Activated T-helper 1 cell treated with anti-CD3 and anti-CD28 coated beads, Interleukin-12 subunit alpha, Interleukin-12 subunit beta, Interleukin-2, Interleukin-4 antibody, amounts not matched to agents 30 ng/mL and 10 ng/mL and 1 ng/mL, durations not matched to agents 14 hours and 24 hours and 36 hours (primary cell): ENCODE results near the gene GINS3. TPM values are rescaled to one million over a fixed set of nuclear protein-coding genes. Genes with fewer than 3 reads are reported as not detected.
"Not testable (repeated sequence)": the region's sequence is repeated elsewhere in the genome, so short reads cannot be mapped to it uniquely, and the experiment has no call there.

Source experiments
- DNase-seq: peaks from one replicate; pipeline ENCODE4 v3.0.0; 2021; ENCODE audit warnings: low spot score
- H3K27ac Mint-ChIP-seq: one replicate; pipeline ENCODE4 v1.8.0; 2021; ENCODE audit warnings: mild to moderate bottlenecking, mixed read lengths
- H3K27me3 Mint-ChIP-seq: one replicate; pipeline ENCODE4 v1.8.0; 2022; ENCODE audit warnings: mild to moderate bottlenecking, moderate library complexity, mixed read lengths; ENCODE audit not compliant: insufficient read depth
- H3K36me3 Mint-ChIP-seq: one replicate; pipeline ENCODE4 v1.8.0; 2021; ENCODE audit warnings: low read depth, mixed read lengths
- H3K4me1 Mint-ChIP-seq: one replicate; pipeline ENCODE4 v1.8.0; 2021; ENCODE audit warnings: low read depth, mixed read lengths
- H3K4me3 Mint-ChIP-seq: one replicate; pipeline ENCODE4 v1.8.0; 2021; ENCODE audit warnings: mild to moderate bottlenecking, moderate library complexity, mixed read lengths
- H3K9me3 Mint-ChIP-seq: one replicate; pipeline ENCODE4 v1.8.0; 2021; ENCODE audit warnings: mixed read lengths
- intact Hi-C: fragments of 100-400 bp; cut with micrococcal nuclease; formaldehyde crosslinking; loops from one replicate; pipeline ENCODE4 v1.15.1; 2024
- total RNA-seq: library from RNA; stranded (reverse); gene quantifications from 2 replicates; pipeline ENCODE4 v1.2.3, GENCODE V29; 2022

The GINS3 gene
- total RNA-seq, 1 donor from 2014 or later, result 25.3 TPM

DNA sequence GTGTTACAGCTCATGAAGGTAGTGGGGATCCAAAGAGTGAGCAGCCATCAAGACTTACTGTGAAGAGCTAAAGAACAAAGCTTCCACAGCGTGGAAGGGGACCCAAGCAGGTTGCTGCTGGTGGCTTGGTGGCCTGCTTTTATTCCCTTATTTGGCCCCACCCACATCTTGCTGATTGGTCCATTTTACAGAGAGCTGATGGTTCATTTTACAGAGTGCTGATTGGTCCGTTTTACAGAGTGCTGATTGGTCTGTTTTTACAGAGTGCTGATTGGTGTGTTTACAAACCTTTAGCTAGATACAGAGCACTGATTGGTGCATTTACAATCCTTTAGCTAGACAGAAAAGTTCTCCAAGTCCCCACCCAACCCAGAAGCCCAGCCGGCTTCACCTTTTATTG is 9.0 kb downstream of the GINS3 start:
- H3K9me3 Mint-ChIP-seq, H3K4me3 Mint-ChIP-seq, intact Hi-C loops, H3K27me3 Mint-ChIP-seq, H3K27ac Mint-ChIP-seq, H3K4me1 Mint-ChIP-seq, DNase-seq: not testable (repeated sequence)
- H3K36me3 Mint-ChIP-seq, result peaks cover 12% of the 10 kb centered on the region

DNA sequence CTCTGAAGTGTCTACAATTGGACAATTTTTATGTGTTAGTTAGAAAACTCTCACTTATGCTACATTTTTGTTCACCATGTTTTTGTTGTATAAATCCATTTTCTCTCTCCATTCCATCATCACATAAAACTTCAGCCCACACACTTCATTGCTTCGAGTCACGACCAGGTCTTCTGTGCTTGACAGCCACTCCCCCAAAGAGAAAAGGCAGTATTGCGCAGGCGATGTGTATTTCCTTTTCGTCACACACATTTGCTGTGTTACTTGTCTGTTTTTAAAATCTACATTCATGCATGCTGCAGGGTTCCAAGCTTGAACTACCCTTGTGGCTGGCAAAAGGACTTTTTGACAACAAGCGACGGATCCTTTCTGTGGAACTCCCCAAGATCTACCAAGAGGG is 10.5 kb downstream of the GINS3 start:
- H3K4me3 Mint-ChIP-seq, result no peak overlapping the region
- H3K9me3 Mint-ChIP-seq, result no peaks in the 10 kb centered on the region
- H3K4me1 Mint-ChIP-seq, result no peaks in the 10 kb centered on the region
- DNase-seq, result no peak
- no peak overlapping the region for H3K27ac Mint-ChIP-seq
- intact Hi-C loops, result no loop called here
- H3K36me3 Mint-ChIP-seq, result peaks cover 13% of the 10 kb centered on the region
- no peaks in the 10 kb centered on the region for H3K27me3 Mint-ChIP-seq

DNA sequence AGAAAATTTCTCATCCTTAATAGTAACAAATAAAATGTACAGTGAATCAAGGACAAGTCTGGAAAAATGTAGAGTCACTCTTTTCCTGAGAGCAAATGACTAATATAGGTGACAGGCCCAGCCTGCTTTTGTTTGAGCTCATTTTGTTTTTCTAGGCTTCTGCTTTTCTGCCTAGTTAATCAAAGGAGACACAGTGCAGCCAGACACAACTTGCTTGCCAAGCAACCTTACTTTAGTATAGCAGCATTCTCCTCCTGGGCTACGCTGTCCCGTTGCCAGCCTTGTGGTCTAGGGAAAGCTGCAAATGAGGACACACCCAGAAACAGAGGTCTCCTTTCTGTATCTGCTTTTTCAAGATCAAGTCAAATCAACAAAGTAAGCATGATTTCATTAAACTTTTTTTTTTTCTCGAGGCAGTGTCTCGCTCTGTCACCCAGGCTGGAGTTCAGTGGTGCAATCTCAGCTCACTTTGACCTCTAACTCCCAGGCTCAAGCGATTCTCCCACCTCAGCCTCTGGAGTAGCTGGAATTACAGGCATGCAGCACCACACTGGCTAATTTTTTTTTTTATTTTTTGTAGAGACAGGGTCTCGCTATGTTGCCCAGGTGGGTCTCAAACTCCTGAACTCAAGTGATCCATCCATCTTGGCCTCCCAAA is 17.2 kb downstream of the GINS3 start:
- Mint-ChIP-seq H3K27ac (no peak overlapping the region), H3K27me3 (peaks cover 2% of the 10 kb centered on the region), H3K4me3 (no peak overlapping the region), H3K9me3 (no peaks in the 10 kb centered on the region), H3K36me3 (peaks cover 1% of the 10 kb centered on the region), H3K4me1 (no peaks in the 10 kb centered on the region)
- intact Hi-C loops, result no loop called here
- no peak for DNase-seq

DNA sequence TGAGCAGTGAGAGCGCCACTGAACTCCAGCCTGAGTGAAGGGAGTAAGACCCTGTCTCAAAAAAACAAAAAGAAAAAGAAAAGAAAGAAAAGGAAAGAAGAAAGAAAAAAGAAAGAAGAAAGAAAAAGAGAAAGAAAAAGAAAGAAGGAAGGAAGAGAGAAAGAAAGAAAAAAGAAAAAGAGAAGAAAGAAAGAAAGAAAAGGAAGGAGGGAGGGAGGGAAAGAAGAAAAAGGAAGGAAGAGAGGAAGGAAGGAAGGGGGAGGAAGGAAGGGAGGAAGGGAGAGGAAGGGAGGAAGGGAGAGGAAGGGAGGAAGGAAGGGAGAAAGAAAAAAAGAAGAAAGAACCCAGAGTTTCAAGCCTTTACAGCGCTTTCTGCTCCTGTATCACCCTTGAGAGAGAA is 19.1 kb downstream of the GINS3 start:
- Mint-ChIP-seq H3K36me3 (peaks cover 1% of the 10 kb centered on the region), H3K27ac (no peak overlapping the region), H3K27me3 (peaks cover 2% of the 10 kb centered on the region), H3K4me3 (no peak overlapping the region), H3K4me1 (no peaks in the 10 kb centered on the region), H3K9me3 (no peaks in the 10 kb centered on the region)
- no peak for DNase-seq
- intact Hi-C loops, result no loop called here

DNA sequence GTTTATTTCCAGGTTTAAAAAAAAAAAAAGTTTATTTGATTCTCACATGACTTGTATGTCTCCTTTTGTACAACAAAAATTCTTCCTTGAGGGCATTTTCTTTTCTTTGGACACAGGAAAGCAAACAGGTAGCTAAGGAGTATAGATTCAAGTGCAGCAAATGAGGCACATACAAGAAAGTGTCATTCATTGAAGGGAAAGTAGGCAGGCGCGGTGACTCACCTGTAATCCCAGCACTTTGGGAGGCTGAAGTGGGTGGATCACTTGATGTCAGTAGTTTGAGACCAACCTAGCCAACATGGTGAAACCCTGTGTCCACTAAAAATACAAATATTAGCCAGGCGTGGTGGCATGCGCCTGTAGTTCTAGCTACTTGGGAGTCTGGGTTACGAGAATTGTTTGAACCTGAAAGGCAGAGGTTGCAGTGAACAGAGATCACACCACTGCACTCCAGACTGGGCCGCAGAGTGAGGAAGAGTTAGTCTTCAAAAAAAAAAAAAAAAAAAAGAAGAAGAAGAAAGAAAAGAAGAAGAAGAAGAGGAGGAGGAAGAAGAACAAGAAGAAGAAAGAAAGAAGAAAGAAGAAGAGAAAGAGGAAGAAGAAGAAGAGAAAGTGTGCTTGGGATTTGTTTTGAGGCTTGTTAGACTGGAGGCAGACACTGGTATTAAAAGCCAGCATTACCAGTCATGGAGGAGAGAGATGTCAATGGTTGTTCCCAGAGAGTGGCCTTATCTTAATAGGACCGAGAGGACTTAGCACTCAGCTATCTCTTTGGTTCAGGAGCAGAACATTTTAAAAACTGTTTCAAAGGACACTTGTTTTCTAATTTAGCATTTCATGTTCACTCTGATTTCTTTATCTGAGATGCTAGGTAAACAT is 19.7 kb downstream of the GINS3 start:
- no peak overlapping the region for H3K27ac Mint-ChIP-seq
- no peak overlapping the region for H3K4me3 Mint-ChIP-seq
- H3K36me3 Mint-ChIP-seq, result no peaks in the 10 kb centered on the region
- DNase-seq, result no peak
- no peaks in the 10 kb centered on the region for H3K9me3 Mint-ChIP-seq
- no peaks in the 10 kb centered on the region for H3K4me1 Mint-ChIP-seq
- intact Hi-C loops, result no loop called here
- H3K27me3 Mint-ChIP-seq, result peaks cover 2% of the 10 kb centered on the region

DNA sequence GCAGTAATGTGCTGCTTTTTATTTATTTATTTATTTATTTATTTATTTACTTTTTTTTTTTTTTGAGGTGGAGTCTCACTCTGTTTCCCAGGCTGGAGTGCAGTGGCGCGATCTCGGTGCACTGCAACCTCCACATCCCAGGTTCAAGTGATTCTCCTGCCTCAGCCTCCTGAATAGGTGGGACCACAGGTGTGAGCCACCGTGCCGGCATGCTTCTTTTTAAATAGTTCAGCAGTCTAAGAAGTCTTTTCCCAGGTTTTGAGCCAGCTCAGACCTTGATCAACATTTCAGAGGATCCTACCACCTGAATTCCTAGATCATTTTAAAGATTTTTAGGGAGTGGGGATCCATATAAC is 20.3 kb downstream of the GINS3 start:
- H3K27ac Mint-ChIP-seq, DNase-seq, H3K4me1 Mint-ChIP-seq, H3K4me3 Mint-ChIP-seq, intact Hi-C loops, H3K27me3 Mint-ChIP-seq, H3K9me3 Mint-ChIP-seq, H3K36me3 Mint-ChIP-seq: not testable (repeated sequence)

DNA sequence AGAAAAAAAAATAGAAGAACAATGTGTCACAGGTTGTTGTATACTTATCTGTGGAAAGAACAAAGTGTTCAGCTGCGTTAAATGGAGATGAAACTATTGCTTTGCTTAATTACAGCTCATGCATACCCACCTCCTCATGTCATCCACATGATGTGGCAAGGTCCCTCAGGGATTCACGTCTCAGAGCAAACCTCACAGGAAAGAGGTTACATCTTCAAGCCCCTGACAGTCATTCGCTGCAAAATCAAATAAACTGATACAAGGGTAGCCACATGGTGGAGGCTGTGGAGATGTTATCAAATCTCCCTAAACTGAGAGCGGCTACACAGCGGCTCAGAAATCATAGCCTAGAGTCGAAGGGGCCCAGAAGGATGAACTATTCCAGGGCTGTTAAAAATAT is 21.1 kb downstream of the GINS3 start:
- no peak for DNase-seq
- intact Hi-C loops, result no loop called here
- H3K36me3 Mint-ChIP-seq, result no peaks in the 10 kb centered on the region
- no peak overlapping the region for H3K4me3 Mint-ChIP-seq
- no peak overlapping the region for H3K27ac Mint-ChIP-seq
- H3K9me3 Mint-ChIP-seq, result no peaks in the 10 kb centered on the region
- H3K27me3 Mint-ChIP-seq, result peaks cover 2% of the 10 kb centered on the region
- no peaks in the 10 kb centered on the region for H3K4me1 Mint-ChIP-seq

DNA sequence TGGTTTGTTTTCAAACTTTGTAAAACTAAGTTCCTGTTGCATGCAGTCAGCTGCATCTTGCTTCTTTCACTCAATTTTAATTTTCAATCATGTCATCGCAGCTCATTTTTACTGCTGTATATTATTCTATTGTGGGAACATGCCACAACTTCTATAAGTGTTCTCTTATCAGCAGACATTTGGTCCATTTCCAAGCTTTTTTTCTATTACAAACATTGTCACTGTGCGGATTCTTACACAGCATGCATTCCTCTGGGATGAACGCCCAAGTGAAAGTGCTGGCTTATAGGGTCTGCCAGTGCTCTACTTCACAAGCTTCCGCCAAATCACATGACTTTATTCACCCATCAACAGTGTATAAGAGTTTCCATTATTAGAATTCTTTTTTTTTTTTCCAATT is 22.7 kb downstream of the GINS3 start:
- DNase-seq, result no peak
- intact Hi-C loops, result no loop called here
- Mint-ChIP-seq H3K9me3 (no peaks in the 10 kb centered on the region), H3K4me1 (no peaks in the 10 kb centered on the region), H3K27me3 (peaks cover 2% of the 10 kb centered on the region), H3K27ac (no peak overlapping the region), H3K4me3 (no peak overlapping the region), H3K36me3 (no peaks in the 10 kb centered on the region)

DNA sequence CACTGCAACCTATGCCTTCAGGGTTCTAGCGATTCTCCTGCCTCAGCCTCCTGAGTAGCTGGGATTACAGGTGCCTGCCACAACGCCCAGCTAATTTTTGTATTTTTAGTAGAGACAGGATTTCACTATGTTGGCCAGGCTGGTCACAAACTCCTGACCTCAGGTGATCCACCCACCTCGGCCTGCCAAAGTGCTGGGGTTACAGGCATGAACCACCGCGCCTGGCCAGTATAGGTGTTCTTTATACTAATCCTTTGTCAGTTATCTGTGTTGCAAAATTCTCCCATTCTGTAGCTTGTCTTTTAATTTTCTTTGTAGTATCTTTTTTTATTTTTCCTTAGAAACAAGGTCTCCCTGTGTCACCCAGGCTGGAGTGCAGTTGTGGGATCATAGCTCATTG is 23.7 kb downstream of the GINS3 start:
- intact Hi-C loops, H3K4me3 Mint-ChIP-seq, H3K27me3 Mint-ChIP-seq, H3K27ac Mint-ChIP-seq, DNase-seq, H3K4me1 Mint-ChIP-seq, H3K36me3 Mint-ChIP-seq, H3K9me3 Mint-ChIP-seq: not testable (repeated sequence)

DNA sequence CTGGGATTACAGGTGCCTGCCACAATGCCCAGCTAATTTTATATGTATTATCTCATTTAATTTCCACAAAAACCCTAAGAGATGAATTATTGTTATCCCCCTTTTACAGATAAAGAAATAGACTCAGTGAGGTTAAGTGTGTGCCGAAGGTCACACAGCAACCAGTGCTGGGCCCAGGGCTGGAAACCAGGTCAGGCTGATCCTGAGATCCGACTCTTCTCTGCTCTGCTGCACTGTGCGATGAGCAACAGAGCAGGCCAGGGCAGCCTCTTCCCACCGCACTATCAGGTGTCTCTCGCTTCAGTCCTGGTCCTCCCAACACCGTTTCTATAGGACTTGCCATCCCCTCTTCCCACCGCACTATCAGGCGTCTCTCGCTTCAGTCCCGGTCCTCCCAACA is 24.8 kb downstream of the GINS3 start:
- Mint-ChIP-seq H3K27ac (no peak overlapping the region), H3K36me3 (no peaks in the 10 kb centered on the region), H3K27me3 (peaks cover 2% of the 10 kb centered on the region), H3K9me3 (no peaks in the 10 kb centered on the region), H3K4me3 (no peak overlapping the region), H3K4me1 (no peaks in the 10 kb centered on the region)
- intact Hi-C loops, result no loop called here
- DNase-seq, result no peak

DNA sequence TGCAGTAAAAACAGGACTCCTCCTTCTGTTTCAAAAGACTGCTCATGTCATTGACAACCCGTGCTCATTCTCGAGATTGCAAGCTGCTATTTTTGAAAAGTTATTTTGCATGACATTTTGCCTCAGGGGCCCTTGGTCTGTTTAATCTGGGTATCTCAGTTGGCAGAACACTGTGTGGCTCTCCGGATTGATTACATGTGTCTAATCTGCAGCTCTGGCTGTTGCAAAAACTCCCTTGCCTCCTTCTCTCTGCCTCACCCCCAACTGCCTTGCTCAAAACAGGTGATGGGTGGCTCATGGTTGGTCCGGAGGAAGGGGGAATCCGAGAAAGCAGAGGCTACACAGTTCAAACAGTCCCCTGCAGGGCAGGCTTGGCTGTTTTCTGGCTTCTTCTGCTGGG is 25.3 kb downstream of the GINS3 start:
- H3K27ac Mint-ChIP-seq, result no peak overlapping the region
- H3K4me3 Mint-ChIP-seq, result no peak overlapping the region
- H3K27me3 Mint-ChIP-seq, result peaks cover 2% of the 10 kb centered on the region
- H3K4me1 Mint-ChIP-seq, result no peaks in the 10 kb centered on the region
- no peaks in the 10 kb centered on the region for H3K9me3 Mint-ChIP-seq
- no peak for DNase-seq
- H3K36me3 Mint-ChIP-seq, result no peaks in the 10 kb centered on the region
- intact Hi-C loops, result no loop called here

DNA sequence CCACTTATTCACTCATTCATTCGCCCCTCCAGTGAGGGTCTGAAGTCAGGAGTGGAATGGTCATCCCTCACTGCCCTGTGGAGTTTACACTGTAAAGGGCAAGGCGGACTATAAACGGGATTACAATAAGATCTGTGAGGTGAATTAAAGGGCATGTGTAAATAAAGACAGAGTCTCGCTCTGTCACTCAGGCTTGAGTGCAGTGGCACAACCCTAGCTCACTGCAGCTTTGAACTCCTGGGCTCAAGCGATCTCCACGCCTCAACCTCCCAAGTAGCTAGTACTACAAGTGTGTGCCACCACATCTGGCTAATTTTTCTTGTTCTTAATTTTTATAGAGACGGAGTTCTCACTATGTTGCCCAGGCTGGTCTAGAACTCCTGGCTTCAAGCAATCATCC is 25.8 kb downstream of the GINS3 start:
- no peaks in the 10 kb centered on the region for H3K9me3 Mint-ChIP-seq
- DNase-seq, result no peak
- no peak overlapping the region for H3K4me3 Mint-ChIP-seq
- no peaks in the 10 kb centered on the region for H3K36me3 Mint-ChIP-seq
- H3K27me3 Mint-ChIP-seq, result peaks cover 2% of the 10 kb centered on the region
- no peak overlapping the region for H3K27ac Mint-ChIP-seq
- H3K4me1 Mint-ChIP-seq, result no peaks in the 10 kb centered on the region
- intact Hi-C loops, result no loop called here

DNA sequence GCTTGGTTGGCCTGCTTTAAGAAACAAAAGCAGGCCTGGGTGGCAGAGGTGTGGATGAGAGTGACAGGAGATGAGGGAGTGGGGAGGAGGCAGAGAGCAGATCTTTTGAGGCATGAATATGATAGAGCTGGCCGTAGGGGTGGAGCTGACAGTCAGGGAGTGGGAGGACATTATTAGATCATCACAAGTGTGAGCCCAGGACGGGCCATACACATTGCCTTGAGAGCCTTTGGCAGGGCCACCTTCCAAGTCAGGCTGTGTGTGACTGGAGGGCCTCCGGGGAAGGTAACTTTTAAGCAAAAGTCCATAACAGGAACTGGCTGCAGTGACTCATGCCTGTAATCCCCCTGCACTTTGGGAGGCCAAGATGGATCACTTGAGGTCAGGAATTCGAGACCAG is 26.3 kb downstream of the GINS3 start:
- peaks cover 2% of the 10 kb centered on the region for H3K27me3 Mint-ChIP-seq
- intact Hi-C loops, result no loop called here
- H3K4me3 Mint-ChIP-seq, result no peak overlapping the region
- H3K36me3 Mint-ChIP-seq, result no peaks in the 10 kb centered on the region
- H3K9me3 Mint-ChIP-seq, result no peaks in the 10 kb centered on the region
- no peak overlapping the region for H3K27ac Mint-ChIP-seq
- no peak for DNase-seq
- H3K4me1 Mint-ChIP-seq, result no peaks in the 10 kb centered on the region
